MM.1S (cell line): ENCODE measurements around the gene SHROOM3.

Experiments
- DNase-seq: peaks from one replicate; pipeline ENCODE4 v3.0.0-alpha.2; 2015
- H2AFZ ChIP-seq: fragments of 300-600 bp; sonication (generic); 2 replicates; pipeline ENCODE4 v1.6.0; 2016; ENCODE audit warnings: antibody characterized with exemption, low read length
- H3F3A ChIP-seq: fragments of 300-600 bp; sonication (generic); 2 replicates; pipeline ENCODE4 v1.6.1; 2016; ENCODE audit warnings: mild to moderate bottlenecking, antibody characterized with exemption, low read length, moderate library complexity, mixed read lengths; ENCODE audit not compliant: insufficient read depth
- H3K27ac ChIP-seq: fragments of 300-600 bp; sonication (generic); 2 replicates; pipeline ENCODE4 v1.5.1; 2016; ENCODE audit warnings: mild to moderate bottlenecking, low read length
- H3K27me3 ChIP-seq: fragments of 300-600 bp; sonication (generic); replicated peaks from 2 replicates; pipeline ENCODE4 v1.6.0; 2016; ENCODE audit warnings: low read length; ENCODE audit not compliant: insufficient read depth
- H3K36me3 ChIP-seq: fragments of 300-600 bp; sonication (generic); replicated peaks from 2 replicates; pipeline ENCODE4 v1.6.1; 2016; ENCODE audit warnings: mild to moderate bottlenecking, low read length, mixed read lengths; ENCODE audit not compliant: insufficient read depth
- H3K4me1 ChIP-seq: fragments of 300-600 bp; sonication (generic); 2 replicates; pipeline ENCODE4 v1.6.1; 2016; ENCODE audit warnings: low read length, mixed read lengths
- H3K4me2 ChIP-seq: fragments of 300-600 bp; sonication (generic); 2 replicates; pipeline ENCODE4 v1.6.0; 2016; ENCODE audit warnings: low read depth, low read length
- H3K4me3 ChIP-seq: fragments of 300-600 bp; sonication (generic); 2 replicates; pipeline ENCODE4 v1.5.1; 2016; ENCODE audit warnings: low read length, mixed read lengths
- H3K79me2 ChIP-seq: fragments of 300-600 bp; sonication (generic); 2 replicates; pipeline ENCODE4 v1.6.1; 2016; ENCODE audit warnings: mixed run types, low read length, mixed read lengths
- H3K9ac ChIP-seq: fragments of 300-600 bp; sonication (generic); 2 replicates; pipeline ENCODE4 v1.6.1; 2016; ENCODE audit warnings: low read length, mixed read lengths
- H3K9me2 ChIP-seq: fragments of 300-600 bp; sonication (generic); replicated peaks from 2 replicates; pipeline ENCODE4 v1.6.1; 2016; ENCODE audit warnings: mild to moderate bottlenecking, low read length, mixed read lengths; ENCODE audit not compliant: insufficient read depth
- H3K9me3 ChIP-seq: fragments of 300-600 bp; sonication (generic); replicated peaks from 2 replicates; pipeline ENCODE4 v1.6.1; 2016; ENCODE audit warnings: mild to moderate bottlenecking, low read length, mixed read lengths; ENCODE audit not compliant: insufficient read depth
- H4K20me1 ChIP-seq: fragments of 300-600 bp; sonication (generic); 2 replicates; pipeline ENCODE4 v1.6.1; 2016; ENCODE audit warnings: mild to moderate bottlenecking, low read length, moderate library complexity, mixed read lengths; ENCODE audit not compliant: insufficient read depth
- CTCF ChIP-seq: fragments of 300-600 bp; sonication (generic); IDR thresholded peaks from 2 replicates; pipeline ENCODE4 v1.5.1; 2016; ENCODE audit warnings: antibody characterized with exemption, low read length, mixed read lengths
- EZH2 ChIP-seq: fragments of 300-600 bp; sonication (generic); optimal IDR thresholded peaks from 2 replicates; pipeline ENCODE3; 2017; ENCODE audit warnings: low read depth, mild to moderate bottlenecking, antibody characterized with exemption, low read length, mixed read lengths
- EZH2phosphoT487 ChIP-seq: fragments of 300-600 bp; sonication (generic); IDR thresholded peaks from 2 replicates; pipeline ENCODE4 v1.6.1; 2018; ENCODE audit warnings: antibody characterized with exemption, low read length

SHROOM3 gene

GRCh38 chr4:76723924-76724323 lies 288.9 kb downstream of the SHROOM3 start:
- Histone ChIP-seq H3K9me2 (no peaks in the 10 kb centered on the region), H3K9me3 (no peaks in the 10 kb centered on the region), H3K79me2 (peaks cover 98% of the 10 kb centered on the region), H3K36me3 (no peaks in the 10 kb centered on the region; the same call in 1 of the 2 replicates), H3K27ac (no peak overlapping the region), H3K4me2 (no peak overlapping the region), H2AFZ (no peak overlapping the region), H4K20me1 (peaks cover 4% of the 10 kb centered on the region; the same call in 1 of the 2 replicates), H3K27me3 (no peaks in the 10 kb centered on the region), H3F3A (no peaks in the 10 kb centered on the region; the same call in 1 of the 2 replicates), H3K9ac (no peak overlapping the region), H3K4me1 (peaks cover 24% of the 10 kb centered on the region), H3K4me3 (no peak overlapping the region)
- DNase-seq, result no peak
- TF ChIP-seq EZH2 (no peak), CTCF (no peak), EZH2phosphoT487 (no peak)

DNA sequence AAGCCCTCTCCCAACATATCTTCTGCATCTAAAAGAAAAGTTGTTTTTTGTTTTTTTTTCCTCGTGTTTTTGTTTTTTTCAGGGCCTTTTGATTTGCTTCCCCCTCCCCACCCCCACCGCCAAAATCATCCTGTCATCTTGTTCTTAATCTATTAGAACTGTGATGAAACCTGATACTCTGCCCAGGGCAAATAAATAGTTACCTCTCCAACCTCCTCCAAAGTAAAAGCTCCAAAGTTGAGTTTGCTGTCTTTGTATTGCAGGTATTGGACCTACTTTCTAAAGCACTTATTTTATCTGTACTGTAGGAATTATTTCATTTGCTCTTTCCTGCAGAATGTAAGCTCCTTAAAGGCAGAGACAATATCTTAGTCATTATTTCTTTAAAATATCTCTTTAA lies 290.0 kb downstream of the SHROOM3 start:
- Histone ChIP-seq H4K20me1 (peaks cover 4% of the 10 kb centered on the region; the same call in 1 of the 2 replicates), H3K4me2 (no peak overlapping the region), H3K36me3 (no peaks in the 10 kb centered on the region; the same call in 1 of the 2 replicates), H3K9me2 (no peaks in the 10 kb centered on the region), H3K27me3 (no peaks in the 10 kb centered on the region), H3K9ac (no peak overlapping the region), H3K9me3 (no peaks in the 10 kb centered on the region), H3K4me1 (peaks cover 28% of the 10 kb centered on the region), H3F3A (no peaks in the 10 kb centered on the region; the same call in 1 of the 2 replicates), H3K79me2 (peaks cover 98% of the 10 kb centered on the region), H3K4me3 (no peak overlapping the region), H3K27ac (no peak overlapping the region), H2AFZ (no peak overlapping the region)
- DNase-seq, result no peak
- TF ChIP-seq CTCF, result no peak
- no peak for TF ChIP-seq EZH2
- TF ChIP-seq EZH2phosphoT487, result no peak

DNA sequence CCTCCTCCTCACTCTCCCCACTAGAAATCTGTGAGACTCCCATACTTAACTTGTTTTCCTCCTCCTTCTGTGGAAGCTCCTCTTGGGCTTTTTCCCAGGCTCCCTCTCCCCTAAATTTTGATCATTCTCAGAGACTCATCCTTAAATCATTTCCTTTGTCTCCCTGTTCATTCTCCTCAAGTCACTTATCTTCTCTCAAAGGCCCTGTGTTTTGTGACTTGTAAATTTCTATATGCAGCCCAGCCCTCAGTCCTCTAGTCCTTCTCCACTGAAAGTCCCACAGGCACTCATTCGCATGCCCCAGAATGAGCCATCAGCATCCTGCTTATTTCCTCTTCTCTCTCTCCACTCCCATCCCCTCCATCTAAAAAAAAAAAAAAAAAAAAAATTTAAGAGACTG lies 291.1 kb downstream of the SHROOM3 start:
- Histone ChIP-seq H3K4me1 (peaks cover 28% of the 10 kb centered on the region), H2AFZ (no peak overlapping the region), H3K9ac (no peak overlapping the region), H3F3A (no peaks in the 10 kb centered on the region; the same call in 1 of the 2 replicates), H3K9me2 (no peaks in the 10 kb centered on the region), H3K36me3 (peaks cover 7% of the 10 kb centered on the region; the same call in 1 of the 2 replicates), H3K79me2 (peaks cover 98% of the 10 kb centered on the region), H3K4me3 (no peak overlapping the region), H4K20me1 (peaks cover 4% of the 10 kb centered on the region; the same call in 1 of the 2 replicates), H3K9me3 (no peaks in the 10 kb centered on the region), H3K27me3 (no peaks in the 10 kb centered on the region), H3K4me2 (no peak overlapping the region), H3K27ac (no peak overlapping the region)
- TF ChIP-seq EZH2, result no peak
- TF ChIP-seq CTCF, result no peak
- no peak for TF ChIP-seq EZH2phosphoT487
- DNase-seq, result no peak
